DMS 273 (cell line): ENCODE data around the gene FOXO3.
A peak's percentile ranks its signal among the peaks of the same experiment; 100 is the strongest.
"Not testable (repeated sequence)": the region's sequence is repeated elsewhere in the genome, so short reads cannot be mapped to it uniquely, and the experiment has no call there.

Source experiments
- DNase-seq: peaks from one replicate; lab custom pipeline; 2025; ENCODE audit not compliant: unreplicated experiment; lab: John Stamatoyannopoulos, UW

FOXO3 gene

GRCh38 chr6:108682383-108683119, 121.8 kb downstream of the FOXO3 start:
- DNase-seq: not testable (repeated sequence)

GRCh38 chr6:108683976-108684375, 123.3 kb downstream of the FOXO3 start:
- DNase-seq: not testable (repeated sequence)

- DNase-seq: no peak
These were observed 124.1 kb downstream of the FOXO3 start for GRCh38 chr6:108684771-108685329.

DNA sequence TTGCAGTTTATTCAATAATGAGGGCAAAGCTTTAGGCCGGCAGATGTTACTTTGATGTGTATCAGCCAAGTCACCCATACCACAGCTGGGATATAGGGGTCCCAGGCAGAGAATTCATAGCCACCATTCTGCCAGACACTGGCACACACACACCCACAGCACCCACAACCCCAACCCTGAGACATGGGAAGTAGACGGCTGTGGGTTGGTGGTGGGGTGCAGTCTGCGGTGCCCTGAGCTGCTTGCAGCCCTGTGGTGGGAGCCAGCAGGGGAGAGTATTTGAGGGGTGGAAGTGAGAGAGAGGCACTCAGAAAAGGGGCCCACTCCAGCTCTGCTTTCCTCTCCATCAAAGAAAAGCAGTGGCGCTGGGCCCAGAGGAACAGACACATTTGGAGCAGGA, 125.3 kb downstream of the FOXO3 start:
- no peak for DNase-seq

GRCh38 chr6:108686896-108687295, 126.2 kb downstream of the FOXO3 start:
- no peak for DNase-seq

- no peak for DNase-seq
These were observed 127.2 kb downstream of the FOXO3 start for GRCh38 chr6:108687921-108688320.

- peak; percentile 20 for DNase-seq
These were observed 128.8 kb downstream of the FOXO3 start for GRCh38 chr6:108689272-108690161.

GRCh38 chr6:108690326-108691049, 129.8 kb downstream of the FOXO3 start:
- DNase-seq: no peak

GRCh38 chr6:108693430-108694154, 132.9 kb downstream of the FOXO3 start:
- no peak for DNase-seq

DNA sequence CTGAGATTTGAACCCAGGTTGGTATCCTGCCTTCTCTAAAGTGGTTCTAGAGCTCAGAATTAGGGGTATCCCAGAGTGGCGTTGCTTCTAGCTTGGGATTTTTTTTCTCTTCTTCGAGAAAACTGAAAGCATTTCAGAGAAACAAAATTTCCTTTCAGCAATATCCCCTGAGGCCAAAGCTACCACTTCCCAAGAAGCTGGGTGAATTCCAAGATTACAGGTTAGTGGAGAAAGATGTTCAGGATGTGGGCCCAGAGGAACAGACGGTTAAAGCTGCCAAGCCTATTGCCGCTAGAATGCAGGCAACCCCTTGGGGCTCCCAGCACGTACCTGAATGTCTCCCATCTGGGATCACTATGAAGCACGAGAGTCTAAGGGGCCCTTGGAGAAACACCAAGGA, 134.1 kb downstream of the FOXO3 start:
- DNase-seq: no peak

- DNase-seq: peak; percentile 41
These were observed 136.9 kb downstream of the FOXO3 start for GRCh38 chr6:108697561-108698161.

DNA sequence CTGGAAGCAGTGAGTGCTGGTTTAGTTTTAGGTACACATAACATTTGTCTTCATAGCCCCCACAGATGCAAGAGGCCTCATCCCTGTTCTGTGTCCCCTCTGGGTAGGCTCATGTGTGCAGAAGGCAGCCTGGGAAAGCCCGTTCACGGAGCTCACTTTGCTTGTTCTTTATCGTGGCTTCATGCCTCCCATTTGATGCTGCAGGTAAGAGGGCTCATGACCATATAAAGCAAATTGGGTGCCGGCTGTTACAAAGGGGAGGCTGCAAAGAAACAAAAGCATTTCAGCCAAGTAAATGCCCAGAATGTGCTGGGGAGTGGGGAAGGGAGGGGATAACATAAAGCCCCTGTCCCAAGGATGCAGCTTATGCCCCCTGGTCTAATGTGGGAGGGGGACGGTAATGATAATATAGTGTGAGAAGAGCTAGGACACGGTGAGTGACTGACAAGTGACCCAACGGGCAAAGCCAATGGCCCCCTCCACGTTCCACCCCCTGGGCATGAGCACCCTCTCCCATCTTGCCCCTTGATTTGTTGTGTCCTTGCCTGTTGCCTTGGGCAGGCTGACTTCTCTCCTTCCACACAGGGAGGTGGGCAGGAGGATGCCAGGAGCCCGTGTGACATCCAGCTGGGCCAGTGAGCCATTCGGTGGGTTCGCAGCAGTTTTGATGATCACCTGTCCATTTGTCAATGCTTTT, 138.0 kb downstream of the FOXO3 start:
- DNase-seq: no peak

GRCh38 chr6:108699290-108700041, 138.7 kb downstream of the FOXO3 start:
- peak; percentile 72 for DNase-seq

- no peak for DNase-seq
These were observed 141.6 kb downstream of the FOXO3 start for GRCh38 chr6:108702106-108702851.

- DNase-seq: no peak
These were observed 145.9 kb downstream of the FOXO3 start for GRCh38 chr6:108706649-108707048.

DNA sequence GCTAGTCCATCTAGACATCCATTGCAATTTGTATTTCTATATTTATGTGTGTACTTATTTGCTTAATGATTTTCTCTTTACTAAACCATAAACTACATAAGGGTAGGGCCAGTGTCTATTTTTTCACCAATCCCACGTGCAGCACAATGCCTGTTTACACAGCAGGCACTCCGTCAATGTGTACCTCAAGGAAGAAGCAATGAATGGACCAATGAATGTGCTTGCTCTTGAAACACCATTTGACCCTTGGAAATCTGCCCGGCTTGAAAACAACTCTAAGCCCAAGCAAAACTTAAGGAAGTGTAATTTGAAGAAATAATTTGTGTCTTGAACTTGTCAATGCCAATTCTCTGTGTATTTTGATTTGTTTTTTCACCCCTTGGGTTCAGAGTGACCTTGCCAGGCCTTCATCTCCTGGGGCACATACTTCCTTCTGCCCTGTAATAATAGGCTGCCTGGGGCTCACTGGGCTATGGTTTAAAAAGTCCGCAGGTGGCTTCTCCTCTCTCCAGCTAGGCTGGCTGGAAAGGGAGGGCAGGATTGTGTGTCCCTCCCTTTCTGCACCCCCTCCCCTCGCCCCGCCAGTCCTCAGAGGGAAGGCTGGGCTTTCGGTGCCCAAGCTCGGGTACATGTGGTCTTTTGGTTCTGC, 146.7 kb downstream of the FOXO3 start:
- no peak for DNase-seq

GRCh38 chr6:108710030-108710429, 149.3 kb downstream of the FOXO3 start:
- DNase-seq: no peak

GRCh38 chr6:108710551-108710950, 149.8 kb downstream of the FOXO3 start:
- no peak for DNase-seq
